Measurements from ENCODE around the gene AP3S2. TPM values are rescaled to one million over a fixed set of nuclear protein-coding genes. Genes with fewer than 3 reads are reported as not detected.

The AP3S2 gene
- total and polyA plus RNA-seq, 3 donors from 2014 or later, result 31.9 to 53.0 (median 45.8) TPM

GRCh38 chr15:89883518-89883917 lies 10.3 kb downstream of the AP3S2 start:
- WGBS, 2 donors, result 90 to 93% methylated on average over 1 of the region's 1 CpG
- TF ChIP-seq CTCF (IDR thresholded peaks at IDR 0.05) (no peak), POLR2A (IDR thresholded peaks at IDR 0.05) (no peak)
- H3K9me3 ChIP-seq, result no peaks in the 10 kb centered on the region

GRCh38 chr15:89880727-89881126 lies 13.1 kb downstream of the AP3S2 start:
- Histone ChIP-seq H3K4me3 (no peak overlapping the region), H3K4me1 (no peaks in the 10 kb centered on the region), H3K27me3 (no peaks in the 10 kb centered on the region), H3K9me3 (no peaks in the 10 kb centered on the region), H3K36me3 (ENCODE audit: low read depth, missing control alignments) (no peaks in the 10 kb centered on the region), H3K27ac (no peak overlapping the region)
- no peak for TF ChIP-seq CTCF (IDR thresholded peaks at IDR 0.05)
- TF ChIP-seq POLR2A (IDR thresholded peaks at IDR 0.05), result no peak
- no peak for DNase-seq
- intact Hi-C loops (cut with DNase I; ENCODE audit: low total_unique reads), result no loop called here
- 83 to 90% methylated on average over 1 of the region's 1 CpG for WGBS, 2 donors

More at GRCh38 chr15:89883518-89883917, 10.3 kb downstream of the AP3S2 start:
- DNase-seq, result no peak
- intact Hi-C loops (cut with DNase I; ENCODE audit: low total_unique reads), result no loop called here
- Histone ChIP-seq H3K27ac (no peak overlapping the region), H3K4me3 (no peak overlapping the region), H3K4me1 (no peaks in the 10 kb centered on the region), H3K27me3 (no peaks in the 10 kb centered on the region), H3K36me3 (ENCODE audit: low read depth, missing control alignments) (no peaks in the 10 kb centered on the region)

DNA sequence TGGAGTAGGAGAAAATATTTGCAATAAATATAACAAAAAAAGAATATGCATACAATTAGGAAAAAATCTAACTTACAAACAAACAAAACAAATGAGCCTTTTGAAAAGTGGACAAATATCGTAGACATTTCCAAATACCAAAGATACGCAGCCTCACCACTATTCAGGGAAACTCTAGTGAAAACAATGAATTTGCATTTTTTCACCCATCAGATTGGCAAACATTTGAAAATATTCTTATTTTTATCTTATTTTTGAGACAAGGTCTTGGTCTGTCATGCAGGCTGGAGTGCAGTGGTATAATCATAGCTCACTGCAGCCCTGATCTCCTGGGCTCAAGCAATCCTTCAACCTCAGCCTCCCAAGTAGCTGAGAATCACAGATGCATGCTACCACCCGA lies 15.5 kb downstream of the AP3S2 start:
- Histone ChIP-seq H3K9me3 (no peaks in the 10 kb centered on the region), H3K36me3 (ENCODE audit: low read depth, missing control alignments) (no peaks in the 10 kb centered on the region), H3K27me3 (no peaks in the 10 kb centered on the region), H3K4me3 (no peak overlapping the region), H3K27ac (no peak overlapping the region), H3K4me1 (peaks cover 3% of the 10 kb centered on the region)
- WGBS, 2 donors, result 88 to 94% methylated on average over 3 of the region's 3 CpGs
- intact Hi-C loops (cut with DNase I; ENCODE audit: low total_unique reads), result loop anchor here (10.0 kb wide), 1 partner anchor 114 kb away; no protein-coding TSS in a partner anchor
- no peak for DNase-seq
- TF ChIP-seq POLR2A (IDR thresholded peaks at IDR 0.05) (no peak), CTCF (IDR thresholded peaks at IDR 0.05) (no peak)

DNA sequence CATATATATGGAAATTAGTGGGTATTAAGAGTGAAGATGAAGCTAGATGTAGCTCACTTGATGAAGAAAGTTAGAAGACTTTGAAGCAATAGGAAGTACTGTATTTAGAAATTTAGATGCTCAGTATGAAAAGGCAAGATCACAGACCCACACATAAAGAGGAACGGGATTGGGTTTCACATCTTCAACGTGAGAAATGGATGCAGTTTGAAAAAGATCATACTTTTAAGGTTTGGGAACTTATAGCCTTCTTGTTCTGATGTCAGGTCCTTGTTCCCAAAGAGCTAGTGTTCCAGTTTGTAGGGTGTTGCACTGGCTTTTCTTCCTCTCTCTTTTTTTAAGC lies 16.7 kb downstream of the AP3S2 start:
- H3K4me1 ChIP-seq, result peaks cover 3% of the 10 kb centered on the region
- H3K9me3 ChIP-seq, result no peaks in the 10 kb centered on the region
- no peak overlapping the region for H3K4me3 ChIP-seq
- DNase-seq, result no peak
- TF ChIP-seq CTCF (IDR thresholded peaks at IDR 0.05) (no peak), POLR2A (IDR thresholded peaks at IDR 0.05) (no peak)
- H3K27ac ChIP-seq, result no peak overlapping the region
- intact Hi-C loops (cut with DNase I; ENCODE audit: low total_unique reads), result loop anchor here (10.0 kb wide), 1 partner anchor 112 kb away; no protein-coding TSS in a partner anchor
- 60 to 82% methylated on average over 2 of the region's 2 CpGs for WGBS, 2 donors
- H3K36me3 ChIP-seq (ENCODE audit: low read depth, missing control alignments), result no peaks in the 10 kb centered on the region
- H3K27me3 ChIP-seq, result no peaks in the 10 kb centered on the region

DNA sequence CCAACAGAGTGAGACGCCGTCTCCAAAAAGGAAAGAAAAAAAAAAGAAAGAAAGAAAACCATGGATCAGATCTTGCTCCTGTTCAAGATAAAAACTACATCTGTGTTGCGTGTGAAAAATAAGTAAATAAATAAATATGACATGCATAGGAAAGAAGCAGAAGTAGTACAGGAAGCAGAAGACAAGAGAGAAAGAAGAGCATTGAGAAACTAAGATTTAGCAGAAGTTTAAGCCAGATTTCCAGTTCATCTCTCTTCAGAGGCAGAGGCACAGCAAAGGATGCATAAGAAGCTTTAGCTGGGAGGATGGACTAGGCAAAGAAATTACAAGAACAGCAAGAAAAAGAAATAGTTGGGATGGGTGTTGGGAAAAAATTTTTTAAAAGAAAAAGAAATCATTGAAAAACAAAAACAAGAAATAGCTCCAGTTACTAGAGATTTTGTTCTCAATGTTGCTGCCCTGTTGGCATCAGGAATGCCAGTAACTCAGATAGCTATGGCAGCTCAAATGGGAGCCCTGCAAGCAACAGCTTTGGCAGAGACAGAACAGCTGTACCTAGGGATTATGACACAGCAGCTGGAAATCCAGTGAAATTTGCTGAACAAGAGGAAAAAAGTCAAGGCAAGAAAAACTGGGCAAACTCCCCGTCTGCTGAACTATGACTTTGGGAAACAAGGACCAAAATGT lies 17.3 kb downstream of the AP3S2 start:
- Histone ChIP-seq H3K36me3 (ENCODE audit: low read depth, missing control alignments) (no peaks in the 10 kb centered on the region), H3K4me1 (peaks cover 3% of the 10 kb centered on the region), H3K27me3 (no peaks in the 10 kb centered on the region), H3K27ac (no peak overlapping the region), H3K9me3 (no peaks in the 10 kb centered on the region), H3K4me3 (no peak overlapping the region)
- WGBS, 2 donors, result 86 to 87% methylated on average over 4 of the region's 4 CpGs
- no peak for TF ChIP-seq POLR2A (IDR thresholded peaks at IDR 0.05)
- TF ChIP-seq CTCF (IDR thresholded peaks at IDR 0.05), result no peak
- intact Hi-C loops (cut with DNase I; ENCODE audit: low total_unique reads), result loop anchor here (10.0 kb wide), 1 partner anchor 112 kb away; no protein-coding TSS in a partner anchor
- DNase-seq, result no peak

Data from testis (tissue), 3 donors.